Fibroblast of gingiva (primary cell): ENCODE data around the gene ZGPAT.

Source experiments
- DNase-seq: peaks from one replicate; pipeline ENCODE4 v3.0.0-alpha.2; 2011; ENCODE audit warnings: low read depth

The ZGPAT gene

GRCh38 chr20:63734111-63734945 lies 26.5 kb downstream of the ZGPAT start:
- no peak for DNase-seq

GRCh38 chr20:63734946-63735858 lies 27.4 kb downstream of the ZGPAT start:
- no peak for DNase-seq

GRCh38 chr20:63735859-63736718 lies 28.2 kb downstream of the ZGPAT start, which contains the start of gene LIME1:
Gene LIME1, plus strand, starts transcription at chr20:63736664. Its CDS starts 886 bp downstream, at chr20:63737550.
- no peak for DNase-seq

GRCh38 chr20:63736893-63737694 lies 29.3 kb downstream of the ZGPAT start:
- DNase-seq, result no peak

- DNase-seq, result no peak
Observed at GRCh38 chr20:63737695-63737944, 29.8 kb downstream of the ZGPAT start.

GRCh38 chr20:63737945-63738686 lies 30.3 kb downstream of the ZGPAT start:
- no peak for DNase-seq

- peak; percentile 20 for DNase-seq
Observed at GRCh38 chr20:63738687-63739129, 30.9 kb downstream of the ZGPAT start.

GRCh38 chr20:63739130-63740069 lies 31.6 kb downstream of the ZGPAT start, which contains the start of gene SLC2A4RG:
Gene SLC2A4RG, plus strand, starts transcription at chr20:63739776. Its CDS starts 137 bp downstream, at chr20:63739913.
- DNase-seq, result peak; percentile 74

GRCh38 chr20:63740070-63740626 lies 32.3 kb downstream of the ZGPAT start:
- peak; percentile 50 for DNase-seq

GRCh38 chr20:63740627-63741353 lies 33.0 kb downstream of the ZGPAT start:
- DNase-seq, result peak; percentile 94

GRCh38 chr20:63741354-63741675 lies 33.5 kb downstream of the ZGPAT start:
- no peak for DNase-seq

- no peak for DNase-seq
Observed at GRCh38 chr20:63741676-63742380, 34.0 kb downstream of the ZGPAT start.

- no peak for DNase-seq
Observed at GRCh38 chr20:63742381-63743024, 34.7 kb downstream of the ZGPAT start.

- DNase-seq, result no peak
Observed at GRCh38 chr20:63743210-63743970, 35.6 kb downstream of the ZGPAT start.

GRCh38 chr20:63744158-63744557 lies 36.3 kb downstream of the ZGPAT start:
- no peak for DNase-seq
